K562 (cell line): ENCODE results near the gene RETNLB. TPM values are rescaled to one million over a fixed set of nuclear protein-coding genes. Genes with fewer than 3 reads are reported as not detected.

Source experiments
- ATAC-seq: fragments of 200-7000 bp; cut with Tn5 transposase; 3 replicates; pipeline ENCODE4 v1.9.1; 2020; ENCODE audit warnings: moderate library complexity
- BruUV-seq: library from RNA; stranded (reverse); fragments of 400-500 nt; replicated peaks from 2 replicates; lab custom pipeline; 2021; lab: Mats Ljungman, UMichigan
- CTCF ChIA-PET: fragments of 300-600 bp; formaldehyde crosslinking; extraction: SDS; loops from one replicate; lab custom pipeline; 2021; ENCODE audit warnings: low intra/inter-chr PET ratio; lab: Yijun Ruan, JAX
- POLR2A ChIA-PET: fragments of 300-600, 350-650 bp; sonication (Branson Sonifier 250); formaldehyde crosslinking; extraction: SDS; loops from one replicate; lab custom pipeline; 2021; ENCODE audit warnings: antibody characterized with exemption, inconsistent platforms; lab: Yijun Ruan, JAX
- DNase-seq, 4 experiments: peaks; one replicate each; pipeline versions ENCODE4 v3.0.0 to v3.0.0-alpha.2; 2011 to 2018; ENCODE audit warnings: low spot score in 3 of 4, mixed read lengths in 3 of 4; ENCODE audit errors: extremely low read depth in 1 of 4
- FAIRE-seq: peaks from 2 replicates; lab custom pipeline; 2011; peaks lifted over from hg19 to GRCh38; lab: Jason Lieb, UNC
- H2AFZ ChIP-seq: 2 replicates; pipeline ENCODE4 v1.6.0; 2011; ENCODE audit warnings: low read depth, low read length, control low read depth, inconsistent platforms
- H3K27ac ChIP-seq: fragments of 200-600 bp; 3 replicates; pipeline ENCODE4 v1.8.0; 2011; ENCODE audit warnings: low read depth, mild to moderate bottlenecking, control low read depth, inconsistent platforms, low read length, moderate library complexity, mixed read lengths; ENCODE audit errors: extremely low read depth
- H3K27me3 ChIP-seq, 2 experiments: fragments of 300-600 bp in 1 of 2; 2 replicates in 1 of 2; 3 replicates in 1 of 2; pipeline versions ENCODE4 v1.6.0 to v1.8.0; 2011; ENCODE audit warnings: inconsistent platforms in 2 of 2, low read length in 2 of 2, mild to moderate bottlenecking in 1 of 2, mixed read lengths in 1 of 2, moderate library complexity in 1 of 2; ENCODE audit not compliant: control insufficient read depth in 2 of 2, insufficient read depth in 2 of 2
- H3K36me3 ChIP-seq: fragments of 300-600 bp; 3 replicates; pipeline ENCODE4 v1.8.0; 2011; ENCODE audit warnings: mild to moderate bottlenecking, low read length, inconsistent platforms; ENCODE audit not compliant: control insufficient read depth, insufficient read depth
- H3K4me1 ChIP-seq, 2 experiments: fragments of 200-600 bp in 1 of 2; replicated peaks in 1 of 2; 2 replicates in 1 of 2; 3 replicates in 1 of 2; pipeline versions ENCODE4 v1.5.1 to v1.8.0; 2011; ENCODE audit warnings: inconsistent platforms in 2 of 2, low read length in 2 of 2, mild to moderate bottlenecking in 1 of 2, mixed read lengths in 1 of 2, moderate library complexity in 1 of 2; ENCODE audit not compliant: control insufficient read depth in 2 of 2, insufficient read depth in 2 of 2
- H3K4me2 ChIP-seq: 2 replicates; pipeline ENCODE4 v1.6.1; 2011; ENCODE audit warnings: low read length, control low read depth, inconsistent platforms, mixed read lengths; ENCODE audit not compliant: insufficient read depth
- H3K4me3 ChIP-seq: fragments of 200-600 bp; sonication (generic), shearing (Covaris generic); 2 replicates; pipeline ENCODE4 v1.5.1; 2016; ENCODE audit warnings: control low read depth, inconsistent platforms
- H3K79me2 ChIP-seq: fragments of 200-600 bp; 3 replicates; pipeline ENCODE4 v1.8.0; 2011; ENCODE audit warnings: low read length, inconsistent platforms; ENCODE audit not compliant: control insufficient read depth, insufficient read depth
- H3K9ac ChIP-seq, 2 experiments: 2 replicates each; pipeline versions ENCODE4 v1.6.0 to v1.6.1; 2011; ENCODE audit warnings: low read depth in 2 of 2, low read length in 2 of 2, control low read depth in 1 of 2, inconsistent platforms in 1 of 2, mild to moderate bottlenecking in 1 of 2, mixed read lengths in 1 of 2; ENCODE audit not compliant: insufficient read depth in 1 of 2
- H3K9me1 ChIP-seq: one replicate; pipeline ENCODE4 v1.6.0; 2011; ENCODE audit warnings: inconsistent platforms, mild to moderate bottlenecking, low read length, moderate library complexity; ENCODE audit not compliant: control insufficient read depth, insufficient read depth
- H3K9me3 ChIP-seq: replicated peaks from 2 replicates; pipeline ENCODE4 v1.5.1; 2011; ENCODE audit warnings: low read depth, low read length, inconsistent platforms; ENCODE audit not compliant: control insufficient read depth, insufficient read depth
- H4K20me1 ChIP-seq: replicated peaks from 2 replicates; pipeline ENCODE4 v1.6.1; 2011; ENCODE audit warnings: low read length, inconsistent platforms, mixed read lengths; ENCODE audit not compliant: control insufficient read depth, insufficient read depth
- CEBPG ChIP-seq, 3 experiments: fragments of 200-800 bp in 1 of 3; sonication (Bioruptor generic) in 1 of 3; sonication (generic) in 1 of 3; formaldehyde crosslinking in 1 of 3; IDR thresholded peaks in 2 of 3; conservative IDR thresholded peaks in 1 of 3; 2 replicates each; pipeline versions ENCODE4 v1.6.1 to v1.8.0; 2016 to 2022; ENCODE audit warnings: missing compliant biosample characterization in 2 of 3, missing genetic modification characterization in 2 of 3, mild to moderate bottlenecking in 1 of 3, missing genetic modification reagents in 1 of 3
- ID3 ChIP-seq, 2 experiments: fragments of 250-450 bp in 1 of 2; fragments of 450-650 bp in 1 of 2; sonication (Bioruptor Pico) in 1 of 2; IDR thresholded peaks; 2 replicates each; pipeline versions ENCODE4 v1.6.1 to v1.8.0; 2016 to 2021; ENCODE audit warnings: mild to moderate bottlenecking in 2 of 2, moderate library complexity in 2 of 2, missing compliant biosample characterization in 1 of 2, missing genetic modification characterization in 1 of 2
- MITF ChIP-seq: IDR thresholded peaks from 2 replicates; pipeline ENCODE4 v1.6.1; 2014; ENCODE audit warnings: antibody characterized with exemption
- NFXL1 ChIP-seq: fragments of 450-650 bp; formaldehyde crosslinking; IDR thresholded peaks from 2 replicates; pipeline ENCODE4 v1.4.0; 2021; ENCODE audit warnings: mild to moderate bottlenecking
- PATZ1 ChIP-seq: fragments of 250-450 bp; sonication (Bioruptor Pico); IDR thresholded peaks from 2 replicates; pipeline ENCODE4 v1.5.0; 2020; ENCODE audit warnings: mild to moderate bottlenecking, borderline replicate concordance
- POLR3A ChIP-seq: IDR thresholded peaks from 2 replicates; pipeline ENCODE4 v1.6.1; 2011; ENCODE audit warnings: borderline replicate concordance, mild to moderate bottlenecking, moderate library complexity; ENCODE audit not compliant: insufficient read length, insufficient read depth; ENCODE audit errors: extremely low read depth
- SNAPC5 ChIP-seq: fragments of 250-450 bp; sonication (Bioruptor Pico); IDR thresholded peaks from 2 replicates; pipeline ENCODE4 v1.8.0; 2021; ENCODE audit warnings: moderate library complexity, mild to moderate bottlenecking, inconsistent platforms
- ZNF239 ChIP-seq: fragments of 250-450 bp; sonication (Bioruptor Pico); IDR thresholded peaks from 2 replicates; pipeline ENCODE4 v1.4.0; 2020; ENCODE audit warnings: mild to moderate bottlenecking
- WGBS: fragments of 100-300 bp; shearing (Covaris generic); methylation state at CpG from one replicate; pipeline ENCODE4 v1.1.6; 2016; ENCODE audit warnings: low coverage, mixed read lengths; ENCODE audit not compliant: insufficient coverage; ENCODE audit errors: missing lambda C conversion rate; 5-methylcytosine and 5-hydroxymethylcytosine counted together
- in situ Hi-C: fragments of 300-500 bp; cut with MboI; formaldehyde crosslinking; loops from 4 replicates; pipeline ENCODE4 v1.15.0; 2018; ENCODE audit warnings: inconsistent platforms, mixed read lengths
- intact Hi-C: fragments of 100-400 bp; cut with micrococcal nuclease; formaldehyde crosslinking; loops from 2 replicates; pipeline ENCODE4 v1.14.2; 2022
- polyA plus RNA-seq, 8 experiments: library from polyadenylated mRNA; depleted of rRNA in 4 of 8; stranded (reverse) in 5 of 8; unstranded in 3 of 8; fragments of >200 nt; fragmentation: Nextera tagmentation in 2 of 8; fragmentation: Illumina TruSeq in 1 of 8; extraction: Ambion mirVana in 2 of 8; extraction: Trizol in 1 of 8; gene quantifications; 2 replicates each; pipeline versions ENCODE4 v1.2.1 to v1.2.3, GENCODE V29; 2011 to 2014; ENCODE audit warnings: inconsistent platforms in 1 of 8, missing spikeins in 1 of 8
- total RNA-seq, 7 experiments: library from RNA; depleted of rRNA in 6 of 7; stranded (reverse); fragments of >200 nt in 6 of 7; fragmentation: Illumina TruSeq in 2 of 7; extraction: Trizol in 2 of 7; gene quantifications; 2 replicates each; pipeline versions ENCODE4 v1.2.1 to v1.2.3, GENCODE V29; 2011 to 2021; ENCODE audit warnings: low replicate concordance in 1 of 7

RETNLB gene
- total and polyA plus RNA-seq, 9 of the 15 experiments (the other 6 are each of a cell fraction or from before 2014, with no cell fraction given): not detected

- TF ChIP-seq SNAPC5 (CRISPR knock-in tag): no peak
Observed at GRCh38 chr3:108713816-108714215, 43.4 kb downstream of the RETNLB start (continued).

GRCh38 chr3:108713009-108713516 lies 44.1 kb downstream of the RETNLB start:
- CTCF ChIA-PET: no interaction called here
- 2% methylated on average over 5 of the region's 5 CpGs for WGBS
- ATAC-seq (no peak), FAIRE-seq (no peak), DNase-seq (no peak)
- Histone ChIP-seq H3K79me2 (no peaks in the 10 kb centered on the region), H3K9me3 (no peaks in the 10 kb centered on the region), H3K4me2 (no peak overlapping the region), H3K27me3 (peaks cover 0 to 5% of the 10 kb centered on the region in 2 experiments; a peak in 2 of 5 replicates), H3K9ac (no peak overlapping the region), H3K4me1 (no peaks in the 10 kb centered on the region), H3K36me3 (no peaks in the 10 kb centered on the region), H2AFZ (no peak overlapping the region), H4K20me1 (no peaks in the 10 kb centered on the region), H3K9me1 (no peaks in the 10 kb centered on the region), H3K27ac (no peak overlapping the region), H3K4me3 (no peak overlapping the region)
- in situ Hi-C loops (no loop called here), intact Hi-C loops (no loop called here)
- no peak for TF ChIP-seq POLR3A
- TF ChIP-seq ZNF239 (CRISPR knock-in tag): no peak
- TF ChIP-seq CEBPG (CRISPR knock-in tag; IDR thresholded peaks at IDR 0.05): no peak
- no peak for TF ChIP-seq CEBPG (tag; conservative IDR thresholded peaks at IDR 0.05 in 1 of 2, IDR thresholded peaks at IDR 0.05 in 1 of 2)
- TF ChIP-seq ID3 (CRISPR knock-in tag; IDR thresholded peaks at IDR 0.05): no peak
- TF ChIP-seq ID3 (tag; IDR thresholded peaks at IDR 0.05): no peak
- TF ChIP-seq NFXL1: no peak
- no peak for TF ChIP-seq MITF
- no peak for TF ChIP-seq PATZ1 (CRISPR knock-in tag)
- POLR2A ChIA-PET: no interaction called here
- no TSS peak for BruUV-seq
